ENCODE results near the gene KIF13A.

The KIF13A gene

GRCh38 chr6:17714879-17715851 lies 272.3 kb downstream of the KIF13A start:
- no peak for FAIRE-seq

GRCh38 chr6:17714177-17714576 lies 273.3 kb downstream of the KIF13A start:
- no peak for FAIRE-seq

- FAIRE-seq: no peak
These were observed 274.9 kb downstream of the KIF13A start for GRCh38 chr6:17712576-17712975.

- no peak for FAIRE-seq
These were observed 277.1 kb downstream of the KIF13A start for GRCh38 chr6:17710331-17710730.

GRCh38 chr6:17709476-17709875 lies 278.0 kb downstream of the KIF13A start:
- no peak for FAIRE-seq
